ENCODE results near the gene MUCL3. TPM values are rescaled to one million over a fixed set of nuclear protein-coding genes. Genes with fewer than 3 reads are reported as not detected.
A peak's percentile ranks its signal among the peaks of the same experiment; 100 is the strongest.

The MUCL3 gene
- total RNA-seq, 4 donors from 2014 or later: not detected

DNA sequence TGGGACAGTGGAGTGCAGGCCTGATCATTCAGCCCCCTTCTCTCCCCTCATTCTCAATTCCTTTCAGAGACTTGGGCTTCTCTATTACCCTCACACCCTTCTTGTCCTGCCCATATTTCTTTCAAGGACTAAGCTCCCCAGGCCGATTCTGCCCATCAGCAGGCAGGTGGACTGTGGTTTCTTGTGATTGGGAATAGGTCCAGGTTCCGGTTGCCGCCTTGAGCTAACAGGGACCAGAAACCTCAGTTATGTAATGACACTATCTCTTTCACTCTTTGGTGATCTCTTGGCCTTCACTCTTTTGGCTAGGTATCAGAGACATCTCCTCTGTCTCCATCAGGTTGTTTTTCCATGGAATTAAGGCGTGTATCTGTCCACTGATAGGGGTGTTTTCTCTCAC, 6.5 kb downstream of the MUCL3 start:
- peaks cover 8 to 10% (median 9%) of the 10 kb centered on the region in 4 donors for H3K4me1 ChIP-seq
- no peaks in the 10 kb centered on the region for H3K36me3 ChIP-seq
- 88% methylated on average over 4 of the region's 4 CpGs for WGBS
- H3K9me3 ChIP-seq: no peaks in the 10 kb centered on the region
- no peak for DNase-seq (ENCODE audit: extremely low spot score)
- intact Hi-C loops (cut with DNase I): no loop called here
- TF ChIP-seq, protein P1, sequence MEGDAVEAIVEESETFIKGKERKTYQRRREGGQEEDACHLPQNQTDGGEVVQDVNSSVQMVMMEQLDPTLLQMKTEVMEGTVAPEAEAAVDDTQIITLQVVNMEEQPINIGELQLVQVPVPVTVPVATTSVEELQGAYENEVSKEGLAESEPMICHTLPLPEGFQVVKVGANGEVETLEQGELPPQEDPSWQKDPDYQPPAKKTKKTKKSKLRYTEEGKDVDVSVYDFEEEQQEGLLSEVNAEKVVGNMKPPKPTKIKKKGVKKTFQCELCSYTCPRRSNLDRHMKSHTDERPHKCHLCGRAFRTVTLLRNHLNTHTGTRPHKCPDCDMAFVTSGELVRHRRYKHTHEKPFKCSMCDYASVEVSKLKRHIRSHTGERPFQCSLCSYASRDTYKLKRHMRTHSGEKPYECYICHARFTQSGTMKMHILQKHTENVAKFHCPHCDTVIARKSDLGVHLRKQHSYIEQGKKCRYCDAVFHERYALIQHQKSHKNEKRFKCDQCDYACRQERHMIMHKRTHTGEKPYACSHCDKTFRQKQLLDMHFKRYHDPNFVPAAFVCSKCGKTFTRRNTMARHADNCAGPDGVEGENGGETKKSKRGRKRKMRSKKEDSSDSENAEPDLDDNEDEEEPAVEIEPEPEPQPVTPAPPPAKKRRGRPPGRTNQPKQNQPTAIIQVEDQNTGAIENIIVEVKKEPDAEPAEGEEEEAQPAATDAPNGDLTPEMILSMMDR (IDR thresholded peaks at IDR 0.05): no peak
- TF ChIP-seq POLR2A (IDR thresholded peaks at IDR 0.05; ENCODE audit: low read depth): no peak
- no peak for TF ChIP-seq EP300 (IDR thresholded peaks at IDR 0.05)
- no peak for TF ChIP-seq POLR2AphosphoS5 (IDR thresholded peaks at IDR 0.05)
- H3K27me3 ChIP-seq: peaks cover 0 to 39% (median 0%) of the 10 kb centered on the region in 4 donors
- H3K4me3 ChIP-seq: no peak overlapping the region
- no peak overlapping the region for H3K27ac ChIP-seq (replicated peaks in 1 of 4)

DNA sequence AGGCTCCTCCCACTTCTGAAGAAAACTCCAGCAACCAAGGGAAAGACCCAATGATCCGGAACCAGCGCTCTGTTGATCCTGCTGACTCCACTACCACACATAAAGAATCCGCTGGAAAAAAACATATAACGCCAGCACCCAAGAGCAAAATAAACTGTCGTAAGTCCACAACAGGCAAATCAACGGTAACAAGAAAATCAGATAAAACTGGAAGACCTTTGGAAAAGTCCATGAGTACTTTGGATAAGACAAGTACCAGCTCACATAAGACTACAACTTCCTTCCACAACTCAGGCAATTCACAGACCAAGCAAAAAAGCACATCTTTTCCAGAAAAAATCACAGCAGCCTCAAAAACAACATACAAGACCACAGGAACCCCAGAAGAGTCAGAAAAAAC, 8.0 kb downstream of the MUCL3 start:
- TF ChIP-seq, protein P1 (IDR thresholded peaks at IDR 0.05): no peak
- TF ChIP-seq EP300 (IDR thresholded peaks at IDR 0.05) (no peak), POLR2AphosphoS5 (IDR thresholded peaks at IDR 0.05) (no peak), POLR2A (IDR thresholded peaks at IDR 0.05; ENCODE audit: low read depth) (no peak)
- Histone ChIP-seq H3K27ac (replicated peaks in 1 of 4) (no peak overlapping the region), H3K4me3 (no peak overlapping the region), H3K36me3 (no peaks in the 10 kb centered on the region), H3K9me3 (no peaks in the 10 kb centered on the region), H3K27me3 (peaks cover 0 to 31% (median 0%) of the 10 kb centered on the region in 4 donors), H3K4me1 (no peaks in the 10 kb centered on the region)
- DNase-seq (ENCODE audit: extremely low spot score): no peak
- WGBS: 91% methylated on average over 6 of the region's 6 CpGs
- intact Hi-C loops (cut with DNase I): no loop called here

DNA sequence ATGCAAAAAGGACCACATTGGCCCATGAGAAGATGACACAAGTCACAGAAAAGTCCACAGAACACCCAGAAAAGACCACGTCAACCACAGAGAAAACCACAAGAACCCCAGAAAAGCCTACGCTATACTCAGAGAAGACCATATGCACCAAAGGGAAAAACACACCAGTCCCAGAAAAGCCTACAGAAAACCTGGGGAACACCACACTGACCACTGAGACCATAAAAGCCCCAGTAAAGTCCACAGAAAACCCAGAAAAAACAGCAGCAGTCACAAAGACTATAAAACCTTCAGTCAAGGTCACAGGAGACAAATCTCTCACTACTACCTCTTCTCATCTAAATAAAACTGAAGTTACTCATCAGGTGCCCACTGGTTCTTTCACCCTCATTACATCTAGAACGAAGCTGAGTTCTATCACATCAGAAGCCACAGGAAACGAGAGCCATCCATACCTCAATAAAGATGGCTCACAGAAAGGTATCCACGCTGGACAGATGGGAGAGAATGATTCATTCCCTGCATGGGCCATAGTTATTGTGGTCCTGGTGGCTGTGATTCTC, 11.2 kb downstream of the MUCL3 start:
- H3K9me3 ChIP-seq: no peaks in the 10 kb centered on the region
- H3K4me3 ChIP-seq: no peak overlapping the region
- no peak overlapping the region for H3K27ac ChIP-seq (replicated peaks in 1 of 4)
- WGBS: 80% methylated on average over 5 of the region's 5 CpGs
- intact Hi-C loops (cut with DNase I): no loop called here
- TF ChIP-seq, protein P1 (IDR thresholded peaks at IDR 0.05): no peak
- TF ChIP-seq POLR2AphosphoS5 (IDR thresholded peaks at IDR 0.05): no peak
- TF ChIP-seq EP300 (IDR thresholded peaks at IDR 0.05): no peak
- TF ChIP-seq POLR2A (IDR thresholded peaks at IDR 0.05; ENCODE audit: low read depth): no peak
- H3K36me3 ChIP-seq: no peaks in the 10 kb centered on the region
- peaks cover 10 to 13% (median 13%) of the 10 kb centered on the region in 4 donors for H3K4me1 ChIP-seq
- no peak for DNase-seq (ENCODE audit: extremely low spot score)
- peaks cover 0 to 53% (median 0%) of the 10 kb centered on the region in 4 donors for H3K27me3 ChIP-seq

DNA sequence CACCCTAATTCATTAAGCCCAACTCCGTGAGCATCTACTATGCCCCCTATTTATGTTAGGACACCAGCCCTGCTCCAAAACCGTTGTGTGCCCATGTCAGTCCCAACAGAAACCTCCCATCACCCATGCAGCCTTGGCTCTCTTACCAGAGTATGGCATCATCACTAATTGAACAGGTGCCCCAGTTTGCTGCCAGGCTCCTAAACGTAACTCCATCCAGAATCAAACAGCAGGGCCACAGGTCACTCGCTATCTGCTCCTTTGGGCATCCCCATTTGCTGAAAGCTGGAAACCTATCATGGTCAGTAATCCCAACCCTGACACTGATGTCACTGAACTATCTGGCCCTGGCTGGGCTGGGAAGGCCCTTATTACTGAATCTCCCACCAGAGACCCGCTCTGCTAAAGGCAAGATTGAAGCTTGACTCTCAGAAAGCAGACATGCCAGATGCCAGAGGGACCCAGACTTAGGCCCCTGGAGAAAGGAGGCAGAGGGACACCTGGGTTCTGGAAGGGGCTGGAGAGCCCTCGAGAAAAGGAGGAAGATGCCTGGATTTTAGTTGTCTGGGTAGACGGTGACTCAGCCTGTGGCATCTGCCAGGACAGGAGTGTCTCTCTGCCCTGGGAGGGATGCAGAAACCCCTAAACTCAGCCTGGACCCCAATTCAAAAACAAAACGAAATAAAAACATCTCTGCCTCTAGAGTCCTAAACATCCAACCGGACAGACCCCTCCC, 14.0 kb downstream of the MUCL3 start:
- Histone ChIP-seq H3K4me1 (peaks cover 10 to 13% (median 13%) of the 10 kb centered on the region in 4 donors), H3K9me3 (no peaks in the 10 kb centered on the region), H3K27ac (replicated peaks in 1 of 4) (peak overlapping the region in 1 of 4 donors; percentile 24), H3K36me3 (no peaks in the 10 kb centered on the region), H3K27me3 (peaks cover 0 to 51% (median 0%) of the 10 kb centered on the region in 4 donors), H3K4me3 (peak overlapping the region; percentile 54 to 62 (median 55))
- no peak for DNase-seq (ENCODE audit: extremely low spot score)
- WGBS: 73% methylated on average over 9 of the region's 9 CpGs
- intact Hi-C loops (cut with DNase I): no loop called here
- TF ChIP-seq EP300 (IDR thresholded peaks at IDR 0.05) (no peak), POLR2A (IDR thresholded peaks at IDR 0.05; ENCODE audit: low read depth) (no peak), POLR2AphosphoS5 (IDR thresholded peaks at IDR 0.05) (no peak)
- TF ChIP-seq, protein P1 (IDR thresholded peaks at IDR 0.05): no peak
